Astrocyte of the cerebellum (primary cell): ENCODE measurements around the gene AGBL4.
A peak's percentile ranks its signal among the peaks of the same experiment; 100 is the strongest.

Source experiments
- DNase-seq: peaks from one replicate; pipeline ENCODE4 v3.0.0-alpha.2; 2011; ENCODE audit warnings: low read depth
- H3K4me3 ChIP-seq: 2 replicates; pipeline ENCODE4 v1.5.1; 2011; ENCODE audit warnings: mild to moderate bottlenecking, low read depth, low read length, moderate library complexity
- in situ Hi-C: cut with HindIII; loops from 2 replicates; pipeline ENCODE4 v1.10.0; 2017; ENCODE audit warnings: low sequenced_read_pairs
- TF ChIP-seq, protein P1 (sequence below): IDR thresholded peaks from 2 replicates; pipeline ENCODE4 v1.5.1; 2012; ENCODE audit warnings: low read length, low read depth, moderate library complexity, mild to moderate bottlenecking; ENCODE audit errors: missing control alignments

Gene AGBL4

DNA sequence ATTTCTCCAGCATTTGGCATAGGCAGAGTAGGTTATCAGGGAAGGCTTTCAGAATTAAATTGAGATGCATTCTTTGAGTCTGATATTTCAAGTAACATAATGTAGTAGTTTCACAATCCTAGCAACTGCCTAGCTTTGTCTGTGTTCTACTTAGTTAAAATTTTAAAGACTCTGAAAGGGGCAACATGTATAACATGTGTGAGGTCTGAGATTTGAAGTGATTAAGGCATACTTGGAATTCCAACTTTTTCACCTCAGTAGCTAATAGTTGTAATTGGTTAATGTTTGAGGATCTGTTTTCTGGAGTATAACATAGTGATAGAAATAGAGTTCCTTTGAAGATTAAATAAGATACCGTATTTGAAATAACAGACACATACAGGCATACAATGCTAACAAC is 911.8 kb downstream of the AGBL4 start:
- in situ Hi-C loops: no loop called here
- TF ChIP-seq, protein P1, sequence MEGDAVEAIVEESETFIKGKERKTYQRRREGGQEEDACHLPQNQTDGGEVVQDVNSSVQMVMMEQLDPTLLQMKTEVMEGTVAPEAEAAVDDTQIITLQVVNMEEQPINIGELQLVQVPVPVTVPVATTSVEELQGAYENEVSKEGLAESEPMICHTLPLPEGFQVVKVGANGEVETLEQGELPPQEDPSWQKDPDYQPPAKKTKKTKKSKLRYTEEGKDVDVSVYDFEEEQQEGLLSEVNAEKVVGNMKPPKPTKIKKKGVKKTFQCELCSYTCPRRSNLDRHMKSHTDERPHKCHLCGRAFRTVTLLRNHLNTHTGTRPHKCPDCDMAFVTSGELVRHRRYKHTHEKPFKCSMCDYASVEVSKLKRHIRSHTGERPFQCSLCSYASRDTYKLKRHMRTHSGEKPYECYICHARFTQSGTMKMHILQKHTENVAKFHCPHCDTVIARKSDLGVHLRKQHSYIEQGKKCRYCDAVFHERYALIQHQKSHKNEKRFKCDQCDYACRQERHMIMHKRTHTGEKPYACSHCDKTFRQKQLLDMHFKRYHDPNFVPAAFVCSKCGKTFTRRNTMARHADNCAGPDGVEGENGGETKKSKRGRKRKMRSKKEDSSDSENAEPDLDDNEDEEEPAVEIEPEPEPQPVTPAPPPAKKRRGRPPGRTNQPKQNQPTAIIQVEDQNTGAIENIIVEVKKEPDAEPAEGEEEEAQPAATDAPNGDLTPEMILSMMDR: no peak
- no peak overlapping the region for H3K4me3 ChIP-seq
- DNase-seq: no peak

- TF ChIP-seq, protein P1: no peak
- no peak for DNase-seq
- H3K4me3 ChIP-seq: no peak overlapping the region
- in situ Hi-C loops: no loop called here
These were observed 917.3 kb downstream of the AGBL4 start for GRCh38 chr1:49106445-49106844.

DNA sequence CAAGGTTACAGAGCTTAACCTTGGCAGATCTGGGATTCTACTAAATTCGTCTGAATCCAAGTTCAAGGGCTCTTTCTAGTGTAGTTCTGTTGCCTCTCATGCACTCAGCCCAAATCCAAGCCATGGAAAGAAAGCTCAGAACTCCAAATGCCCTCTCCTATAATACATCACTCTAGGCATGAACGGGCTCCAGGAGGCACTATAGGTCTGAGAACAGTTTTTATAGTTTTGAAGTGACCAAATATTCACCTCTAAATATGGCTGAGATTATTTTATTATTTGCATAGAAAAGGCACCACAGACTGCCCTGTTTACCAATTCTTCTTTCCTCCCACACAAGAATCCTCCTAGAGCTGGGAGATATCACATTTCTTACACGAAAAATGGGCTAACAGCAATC is 919.2 kb downstream of the AGBL4 start:
- TF ChIP-seq, protein P1: peak; percentile 25
- no peak overlapping the region for H3K4me3 ChIP-seq
- no peak for DNase-seq
- in situ Hi-C loops: no loop called here

DNA sequence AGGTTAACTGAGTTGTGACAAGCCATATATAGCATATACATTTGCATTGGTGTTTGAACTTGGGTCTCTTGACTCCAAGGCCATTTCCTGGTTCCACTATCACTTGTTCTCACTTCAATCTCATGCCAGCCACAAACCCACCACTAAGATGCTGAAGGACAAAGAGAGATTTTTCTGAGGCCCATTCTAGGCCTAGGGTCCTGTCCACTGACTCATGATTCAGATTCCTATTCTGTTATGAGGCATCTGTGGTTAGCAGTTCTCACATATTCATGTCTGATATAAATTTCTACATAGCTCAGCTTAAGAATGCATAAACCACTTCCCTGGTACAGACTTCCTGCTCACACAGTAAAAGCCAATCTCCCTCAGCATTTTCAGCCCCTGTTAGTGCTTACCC is 921.0 kb downstream of the AGBL4 start:
- no peak overlapping the region for H3K4me3 ChIP-seq
- DNase-seq: peak; percentile 88
- TF ChIP-seq, protein P1: no peak
- in situ Hi-C loops: no loop called here

- H3K4me3 ChIP-seq: no peak overlapping the region
- in situ Hi-C loops: no loop called here
- TF ChIP-seq, protein P1: no peak
- no peak for DNase-seq
These were observed 924.9 kb downstream of the AGBL4 start for GRCh38 chr1:49098866-49099265.

DNA sequence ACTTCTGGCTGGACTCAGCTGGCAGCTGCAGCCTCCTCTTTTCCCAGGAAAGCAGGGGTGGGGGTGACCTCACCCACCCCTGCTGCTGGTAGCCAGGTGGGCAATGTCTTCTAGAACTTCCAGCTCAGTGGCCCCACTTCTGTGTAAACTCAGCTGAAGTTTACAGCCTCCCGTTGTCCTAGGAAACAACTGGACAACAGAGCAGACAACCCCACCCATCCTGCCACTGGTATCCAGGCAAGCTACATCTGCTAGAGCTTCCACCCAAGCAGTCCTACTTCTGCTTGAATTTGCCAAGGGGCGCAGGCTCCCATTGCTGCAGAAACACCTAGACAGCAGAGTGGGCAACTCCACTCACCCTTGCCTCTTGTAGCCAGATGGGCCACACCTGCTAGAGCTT is 937.4 kb downstream of the AGBL4 start:
- DNase-seq: no peak
- no peak overlapping the region for H3K4me3 ChIP-seq
- TF ChIP-seq, protein P1: no peak
- in situ Hi-C loops: no loop called here

- in situ Hi-C loops: no loop called here
- DNase-seq: no peak
- no peak overlapping the region for H3K4me3 ChIP-seq
- TF ChIP-seq, protein P1: no peak
These were observed 938.7 kb downstream of the AGBL4 start for GRCh38 chr1:49085079-49085478.
